ENCODE measurements around the gene C1orf50.
"Not testable (repeated sequence)": the region's sequence is repeated elsewhere in the genome, so short reads cannot be mapped to it uniquely, and the experiment has no call there.

C1orf50 gene

GRCh38 chr1:42739753-42740700 is 27.0 kb upstream of the C1orf50 start, which contains the start of gene CLDN19:
TSS of gene CLDN19 (minus strand) at chr1:42740236. CDS start at chr1:42740063, 173 bp downstream.
- peak; percentile 65 for DNase-seq (ENCODE audit: low spot score)

GRCh38 chr1:42740851-42741580 is 26.0 kb upstream of the C1orf50 start:
- no peak for DNase-seq (ENCODE audit: low spot score)

- no peak for DNase-seq (ENCODE audit: low spot score)
Measured at GRCh38 chr1:42741706-42742105, 25.3 kb upstream of the C1orf50 start.

GRCh38 chr1:42742141-42742540 is 24.9 kb upstream of the C1orf50 start:
- no peak for DNase-seq (ENCODE audit: low spot score)

- no peak for DNase-seq (ENCODE audit: low spot score)
Measured at GRCh38 chr1:42742617-42743316, 24.3 kb upstream of the C1orf50 start.

- DNase-seq (ENCODE audit: low spot score), result no peak
Measured at GRCh38 chr1:42743317-42744147, 23.5 kb upstream of the C1orf50 start.

- DNase-seq (ENCODE audit: low spot score), result no peak
Measured at GRCh38 chr1:42744148-42744413, 23.0 kb upstream of the C1orf50 start.

GRCh38 chr1:42745851-42746250 is 21.2 kb upstream of the C1orf50 start:
- DNase-seq (ENCODE audit: low spot score), result no peak

GRCh38 chr1:42746436-42747105 is 20.5 kb upstream of the C1orf50 start:
- DNase-seq (ENCODE audit: low spot score), result no peak

- peak; percentile 57 for DNase-seq (ENCODE audit: low spot score)
Measured at GRCh38 chr1:42747125-42747524, 19.9 kb upstream of the C1orf50 start.

GRCh38 chr1:42748021-42748420 is 19.0 kb upstream of the C1orf50 start:
- DNase-seq (ENCODE audit: low spot score), result no peak

- DNase-seq (ENCODE audit: low spot score), result no peak
Measured at GRCh38 chr1:42748461-42749410, 18.3 kb upstream of the C1orf50 start.

GRCh38 chr1:42750041-42750440 is 17.0 kb upstream of the C1orf50 start:
- no peak for DNase-seq (ENCODE audit: low spot score)

GRCh38 chr1:42751511-42752070 is 15.5 kb upstream of the C1orf50 start:
- not testable (repeated sequence) for DNase-seq (ENCODE audit: low spot score)

- DNase-seq (ENCODE audit: low spot score), result no peak
Measured at GRCh38 chr1:42752284-42752683, 14.8 kb upstream of the C1orf50 start.

- DNase-seq (ENCODE audit: low spot score), result no peak
Measured at GRCh38 chr1:42753070-42753469, 14.0 kb upstream of the C1orf50 start.

GRCh38 chr1:42756956-42757891 is 9.8 kb upstream of the C1orf50 start:
- DNase-seq (ENCODE audit: low spot score), result peak; percentile 60

- no peak for DNase-seq (ENCODE audit: low spot score)
Measured at GRCh38 chr1:42757892-42758275, 9.2 kb upstream of the C1orf50 start.

GRCh38 chr1:42758641-42759040 is 8.4 kb upstream of the C1orf50 start:
- no peak for DNase-seq (ENCODE audit: low spot score)
